ENCODE results near the gene ENDOV. TPM values are rescaled to one million over a fixed set of nuclear protein-coding genes. Genes with fewer than 3 reads are reported as not detected.

The ENDOV gene
- total RNA-seq, 1 donor from 2014 or later, result 27.6 TPM

GRCh38 chr17:80416260-80416939 is 1.4 kb downstream of the ENDOV start:
- DNase-seq, result no peak

GRCh38 chr17:80416940-80417293 is 1.9 kb downstream of the ENDOV start:
- no peak for DNase-seq

- DNase-seq, result no peak
These were observed 3.6 kb downstream of the ENDOV start for GRCh38 chr17:80418589-80418988.

- DNase-seq, result no peak
These were observed 4.3 kb downstream of the ENDOV start for GRCh38 chr17:80419255-80419654.

GRCh38 chr17:80421381-80422090 is 6.6 kb downstream of the ENDOV start:
- DNase-seq, result no peak

GRCh38 chr17:80422276-80422675 is 7.3 kb downstream of the ENDOV start:
- no peak for DNase-seq

GRCh38 chr17:80422981-80423380 is 8.0 kb downstream of the ENDOV start:
- DNase-seq, result peak; percentile 28

- no peak for DNase-seq
These were observed 8.7 kb downstream of the ENDOV start for GRCh38 chr17:80423536-80424225.

- no peak for DNase-seq
These were observed 9.3 kb downstream of the ENDOV start for GRCh38 chr17:80424261-80424660.

GRCh38 chr17:80424878-80425765 is 10.2 kb downstream of the ENDOV start:
- no peak for DNase-seq

GRCh38 chr17:80425835-80426426 is 11.0 kb downstream of the ENDOV start:
- no peak for DNase-seq

- DNase-seq, result peak; percentile 78
These were observed 11.8 kb downstream of the ENDOV start for GRCh38 chr17:80426671-80427326.

GRCh38 chr17:80427366-80428282 is 12.7 kb downstream of the ENDOV start:
- no peak for DNase-seq

- DNase-seq, result no peak
These were observed 13.4 kb downstream of the ENDOV start for GRCh38 chr17:80428363-80428762.

- no peak for DNase-seq
These were observed 13.8 kb downstream of the ENDOV start for GRCh38 chr17:80428796-80429195.

GRCh38 chr17:80429356-80430275 is 14.6 kb downstream of the ENDOV start:
- no peak for DNase-seq

GRCh38 chr17:80430446-80431245 is 15.7 kb downstream of the ENDOV start:
- no peak for DNase-seq

Measured in dermis blood vessel endothelial cell (primary cell).